SH-SY5Y (cell line): Measurements from ENCODE around the gene TMPRSS6.

Experiments used
- GATA2 ChIP-seq: IDR thresholded peaks from 2 replicates; pipeline ENCODE4 v1.6.1; 2011; ENCODE audit warnings: mild to moderate bottlenecking, low read depth, low read length
- GATA3 ChIP-seq: IDR thresholded peaks from 2 replicates; pipeline ENCODE4 v1.6.1; 2011; ENCODE audit warnings: low read depth, mild to moderate bottlenecking, low read length, moderate library complexity

DNA sequence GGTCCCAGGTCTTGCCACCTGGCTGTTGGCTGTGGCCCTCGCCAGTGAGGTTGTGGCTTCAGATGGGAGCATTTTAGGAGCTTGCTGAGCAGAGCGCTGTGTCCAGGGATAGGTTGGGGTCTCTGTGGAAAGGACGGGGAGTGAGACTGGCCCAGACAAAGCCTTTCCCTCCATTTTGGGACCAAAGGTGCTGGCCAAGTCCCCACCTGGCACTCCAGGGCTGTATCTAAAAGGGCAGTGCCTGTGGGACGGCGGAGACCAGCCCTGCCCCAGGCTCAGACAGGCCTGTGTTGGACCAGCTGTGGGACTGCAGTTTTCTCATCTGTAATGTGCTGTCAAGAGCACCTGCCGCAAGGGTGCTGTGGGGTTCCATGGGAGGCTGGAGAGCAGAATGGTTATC, 62.9 kb downstream of the TMPRSS6 start:
- TF ChIP-seq GATA2 (no peak), GATA3 (no peak)
